Measurements from ENCODE around the gene LPIN3.

The LPIN3 gene

DNA sequence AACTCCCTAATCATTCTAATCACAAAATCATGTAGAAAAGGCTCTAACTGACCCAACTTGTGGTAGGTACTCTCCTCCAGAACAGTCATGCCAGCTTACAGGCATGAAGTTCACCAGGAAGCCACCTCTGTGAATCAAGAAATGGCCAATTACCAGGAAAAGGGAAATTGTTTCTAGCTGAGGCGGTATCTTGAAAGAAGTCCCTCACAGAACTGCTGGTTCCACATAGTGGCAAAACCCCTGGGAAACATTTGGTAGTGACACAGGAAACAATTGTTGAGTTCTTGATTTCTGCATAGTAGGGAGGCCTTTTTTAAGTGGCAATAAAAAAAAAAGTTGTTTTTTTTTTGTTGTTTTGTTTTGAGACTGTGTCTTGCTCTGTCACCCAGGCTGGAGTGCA is 19.6 kb upstream of the LPIN3 start:
- no peak for DNase-seq

DNA sequence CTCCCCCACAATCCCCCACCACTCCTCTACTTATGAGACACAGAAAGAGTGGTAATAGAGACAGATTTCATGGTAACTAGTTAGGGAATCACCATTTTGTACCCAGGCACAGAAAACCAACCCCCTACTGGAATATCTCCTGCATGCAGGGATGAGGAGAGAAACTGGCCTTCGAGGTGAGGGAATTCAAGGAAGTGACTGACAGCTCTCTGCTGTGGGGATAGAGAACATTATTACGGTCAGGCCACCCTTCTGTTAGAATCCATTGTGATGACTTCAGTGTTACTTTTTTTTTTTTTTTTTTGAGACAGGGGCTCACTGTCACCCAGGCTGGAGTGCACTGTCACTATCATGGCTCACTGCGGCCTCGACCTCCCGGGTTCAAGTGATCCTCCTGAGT is 13.4 kb upstream of the LPIN3 start:
- DNase-seq, result no peak

DNA sequence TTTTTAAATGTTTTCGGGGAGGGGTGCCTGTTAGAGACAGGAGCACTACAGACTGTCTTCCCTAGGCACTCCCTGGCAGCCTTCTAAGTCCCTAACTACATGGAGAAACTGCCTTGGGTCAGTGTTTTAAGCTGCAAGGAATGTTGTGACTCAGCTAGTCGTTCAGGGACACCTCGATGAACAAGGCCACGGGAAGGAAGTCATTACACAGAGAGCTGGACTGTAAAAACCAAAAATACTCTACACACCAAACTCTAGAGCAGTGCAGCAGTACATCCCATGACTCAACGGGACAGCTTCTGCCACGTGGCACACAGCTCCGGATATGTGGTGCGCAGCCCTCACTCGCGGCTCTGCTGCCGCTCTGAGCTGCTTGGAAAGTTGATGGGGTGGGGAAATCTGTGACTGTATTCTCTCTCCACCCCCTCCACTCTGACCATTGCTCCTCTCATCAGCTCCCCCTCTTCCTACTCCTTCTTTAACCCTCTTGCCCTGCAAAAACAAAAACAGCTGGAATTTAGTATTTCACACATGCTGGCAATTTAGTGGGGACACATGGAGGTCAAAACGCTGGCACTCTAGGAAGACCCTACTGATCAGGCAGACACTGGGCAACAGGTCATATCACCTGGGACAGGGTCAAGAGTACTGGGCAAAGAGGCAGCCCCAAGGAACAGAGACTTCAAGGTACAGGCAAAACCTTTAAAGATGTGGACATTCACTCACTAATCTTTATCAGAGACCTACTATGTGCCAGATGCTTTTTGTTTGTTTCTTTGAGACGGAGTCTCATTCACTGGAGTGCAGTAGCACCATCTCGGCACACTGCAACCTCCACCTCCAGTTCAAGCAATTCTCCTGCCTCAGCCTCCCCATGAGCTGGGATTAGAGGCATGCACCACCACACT is 10.9 kb upstream of the LPIN3 start:
- DNase-seq, result peak; percentile 7 to 42 (median 12)

DNA sequence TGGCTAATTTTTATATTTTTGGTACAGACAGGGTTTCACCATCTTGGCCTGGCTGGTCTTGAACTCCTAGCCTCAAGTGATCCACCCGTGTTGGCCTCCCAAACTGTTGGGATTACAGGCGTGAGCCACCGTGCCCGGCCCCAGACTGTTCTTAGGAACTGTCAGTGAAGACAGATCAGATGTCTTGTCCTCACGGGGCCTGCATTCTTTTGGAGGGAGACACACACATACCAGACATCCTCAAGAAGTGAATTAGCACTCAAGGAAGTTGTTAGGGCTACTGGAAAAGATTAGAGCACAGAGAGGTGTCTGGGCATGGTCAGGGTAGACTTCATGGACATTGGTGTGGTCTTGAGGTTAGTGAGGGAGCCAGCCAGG is 10.3 kb upstream of the LPIN3 start:
- DNase-seq, result no peak

DNA sequence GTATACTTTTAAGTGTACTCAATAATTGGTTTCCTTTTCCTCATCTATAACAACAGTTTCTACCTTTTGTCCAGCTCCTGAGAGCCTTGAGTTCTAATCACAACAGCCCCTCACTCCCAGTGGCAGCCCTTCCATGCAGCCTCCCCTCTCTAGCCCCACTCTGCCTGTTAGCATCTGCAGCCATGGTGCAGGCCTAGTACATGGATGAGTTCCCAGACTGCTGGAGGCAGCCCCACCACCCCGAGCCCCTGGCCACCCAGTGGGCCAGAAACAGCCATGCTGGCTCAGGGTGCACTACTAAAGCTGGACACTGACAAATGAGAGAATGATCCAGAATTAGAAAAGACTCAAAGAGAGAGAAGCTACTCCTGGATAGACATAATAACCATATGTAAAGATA is 9.7 kb upstream of the LPIN3 start:
- no peak for DNase-seq

DNA sequence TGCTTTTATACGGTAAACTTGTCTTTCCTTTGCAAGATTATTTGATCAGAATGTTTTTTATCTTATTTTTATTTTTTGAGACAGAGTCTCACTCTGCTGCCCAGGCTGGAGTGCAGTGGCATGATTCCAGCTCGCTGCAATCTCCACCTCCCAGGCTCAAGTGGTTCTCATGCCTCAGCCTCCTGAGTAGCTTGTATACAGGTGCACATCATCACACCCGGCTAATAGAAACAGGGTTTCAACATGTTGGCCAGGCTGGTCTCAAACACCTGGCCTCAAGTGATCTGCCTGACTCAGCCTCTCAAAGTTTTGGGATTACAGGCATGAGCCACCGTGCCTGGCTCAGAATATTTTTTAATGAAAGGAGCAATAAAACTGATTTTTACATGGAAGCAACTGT is 8.9 kb upstream of the LPIN3 start:
- no peak for DNase-seq

DNA sequence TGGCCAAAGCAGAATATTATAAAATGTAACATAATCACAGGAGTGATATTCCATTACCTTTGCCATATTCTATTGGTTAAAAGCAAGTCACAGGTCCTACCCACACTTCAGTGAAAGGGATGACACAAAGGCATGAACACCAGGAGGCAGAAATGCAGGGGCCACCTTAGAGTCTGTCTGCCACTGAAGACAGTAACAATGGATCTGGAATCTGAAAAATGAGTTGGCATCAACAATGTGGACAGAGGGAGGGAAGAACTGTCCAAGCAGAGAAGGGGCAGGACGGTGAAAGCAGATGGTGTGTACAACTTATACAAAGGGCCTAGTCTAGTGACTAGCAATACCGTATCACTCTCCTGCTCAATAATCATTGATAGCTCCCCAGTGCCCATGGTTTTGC is 6.6 kb upstream of the LPIN3 start:
- no peak for DNase-seq

DNA sequence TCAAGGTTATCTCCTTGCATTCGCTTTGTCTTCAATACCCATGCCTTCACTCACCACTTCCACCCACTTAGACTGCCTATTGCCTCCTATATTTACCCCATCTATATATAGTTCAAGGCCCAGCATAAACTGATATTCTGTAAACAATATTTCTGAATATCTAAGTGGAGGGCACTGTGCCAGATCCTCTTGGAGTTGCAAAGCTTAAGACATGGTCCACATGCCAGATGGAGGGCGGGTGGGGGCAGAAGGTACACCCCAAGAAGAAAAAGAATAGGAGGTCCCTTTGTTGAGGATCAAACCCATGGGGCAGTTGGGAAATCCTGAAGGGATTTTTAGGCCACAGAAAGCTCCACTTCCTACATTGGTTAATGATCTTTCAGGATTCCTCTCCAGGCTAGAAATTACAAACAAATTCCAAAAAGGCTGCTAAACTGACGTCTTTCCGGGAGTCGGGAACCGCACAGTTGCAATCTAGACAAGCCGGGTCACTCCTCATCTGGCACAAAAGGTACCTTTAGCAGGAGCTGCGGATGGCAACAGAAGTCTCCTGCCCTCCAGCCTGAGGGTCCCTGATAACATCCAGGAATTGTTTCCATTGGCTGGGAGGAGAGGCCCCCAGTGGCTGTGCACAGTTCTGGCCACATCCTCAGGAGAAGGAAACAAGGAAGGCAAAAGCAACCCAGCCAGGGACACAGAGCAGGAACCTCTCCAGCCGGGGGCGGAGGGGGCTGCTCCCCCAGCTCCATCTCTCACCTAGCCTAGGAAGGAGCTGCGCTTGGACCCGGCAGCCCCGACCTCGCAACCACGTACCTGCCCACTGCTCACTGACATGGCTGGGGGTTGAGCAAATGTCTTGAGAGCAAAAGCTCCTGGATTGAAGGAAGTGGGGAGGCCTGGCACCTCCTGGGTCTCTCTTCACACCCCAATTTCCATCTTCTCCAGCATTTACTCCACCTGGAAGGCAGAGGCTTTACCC is 5.9 kb upstream of the LPIN3 start:
- DNase-seq, result no peak

DNA sequence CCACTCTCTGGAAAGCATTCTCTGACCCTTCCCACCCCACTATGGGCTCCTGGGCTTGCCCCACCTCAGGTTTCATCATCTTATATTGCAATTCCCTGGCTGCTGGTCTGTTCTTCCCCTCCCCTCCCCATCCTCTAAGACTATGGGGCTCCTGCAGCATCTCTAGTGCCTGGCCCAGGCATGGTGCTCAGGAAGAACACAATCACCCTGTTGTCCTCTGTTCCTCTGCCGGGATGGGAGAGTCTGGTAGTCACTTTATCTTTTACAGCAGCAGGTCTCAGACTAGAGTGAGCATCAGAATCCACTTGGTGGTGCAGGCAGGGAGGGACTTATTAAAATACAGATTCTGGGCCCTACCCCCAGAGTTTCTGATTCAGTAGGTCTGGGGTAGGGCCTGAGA is 5.0 kb upstream of the LPIN3 start:
- no peak for DNase-seq

DNA sequence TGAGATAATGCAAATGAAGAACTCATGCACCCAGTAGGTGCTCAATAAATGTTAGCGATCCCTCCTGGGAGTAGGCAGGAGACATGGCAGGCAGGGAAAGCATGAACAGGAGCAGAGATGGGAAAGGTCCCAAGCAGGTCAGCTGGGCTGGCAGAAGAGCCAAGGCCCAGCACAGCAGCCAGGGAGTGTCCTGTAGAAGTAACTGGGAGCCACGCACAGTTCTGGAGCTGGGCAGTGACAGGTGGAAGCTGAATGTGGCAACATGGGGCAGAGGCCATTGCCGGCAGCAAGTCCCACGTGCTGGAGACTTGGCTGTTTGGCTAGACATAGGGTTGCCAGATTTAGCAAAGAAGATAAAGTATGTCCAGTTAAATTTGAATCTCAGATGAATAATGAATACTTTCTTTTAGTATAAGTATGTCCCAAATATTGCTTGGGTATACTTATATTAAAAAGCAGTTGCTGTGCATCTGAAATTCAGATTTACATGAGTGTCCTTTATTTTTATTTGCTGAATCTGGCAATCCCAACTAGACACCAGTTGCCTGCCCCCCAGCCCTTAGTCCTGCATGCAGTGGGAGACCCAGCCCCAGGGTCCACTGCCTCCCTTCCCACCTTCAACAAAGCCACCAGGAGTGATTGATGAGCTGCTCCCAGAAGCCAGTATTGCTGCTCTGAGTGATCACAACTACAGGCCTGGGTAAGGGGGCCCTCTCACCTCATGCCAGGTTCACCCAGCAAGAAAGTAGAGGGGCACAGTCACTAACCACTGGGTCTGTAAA is 3.7 kb upstream of the LPIN3 start:
- DNase-seq, result no peak

DNA sequence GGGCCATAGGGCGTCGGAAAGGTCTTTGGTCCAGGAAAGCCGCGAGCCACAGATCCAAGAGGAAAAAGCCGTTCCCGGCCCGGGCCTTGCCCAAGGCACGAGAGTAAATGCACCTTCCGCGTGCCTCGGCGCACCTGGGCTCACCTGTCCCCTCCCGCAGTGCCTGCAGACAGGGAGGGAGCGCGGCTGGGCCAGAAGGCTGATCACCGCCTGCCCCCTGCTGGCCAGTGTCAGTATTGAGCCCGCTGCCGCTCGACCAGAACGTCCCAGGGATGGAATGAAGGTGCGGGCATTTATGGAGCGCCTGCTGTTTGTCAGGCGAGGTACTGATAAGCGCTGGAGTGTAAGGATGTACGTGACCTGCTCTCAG is 679 bp upstream of the LPIN3 start:
- peak; percentile 57 to 88 (median 80) for DNase-seq

DNA sequence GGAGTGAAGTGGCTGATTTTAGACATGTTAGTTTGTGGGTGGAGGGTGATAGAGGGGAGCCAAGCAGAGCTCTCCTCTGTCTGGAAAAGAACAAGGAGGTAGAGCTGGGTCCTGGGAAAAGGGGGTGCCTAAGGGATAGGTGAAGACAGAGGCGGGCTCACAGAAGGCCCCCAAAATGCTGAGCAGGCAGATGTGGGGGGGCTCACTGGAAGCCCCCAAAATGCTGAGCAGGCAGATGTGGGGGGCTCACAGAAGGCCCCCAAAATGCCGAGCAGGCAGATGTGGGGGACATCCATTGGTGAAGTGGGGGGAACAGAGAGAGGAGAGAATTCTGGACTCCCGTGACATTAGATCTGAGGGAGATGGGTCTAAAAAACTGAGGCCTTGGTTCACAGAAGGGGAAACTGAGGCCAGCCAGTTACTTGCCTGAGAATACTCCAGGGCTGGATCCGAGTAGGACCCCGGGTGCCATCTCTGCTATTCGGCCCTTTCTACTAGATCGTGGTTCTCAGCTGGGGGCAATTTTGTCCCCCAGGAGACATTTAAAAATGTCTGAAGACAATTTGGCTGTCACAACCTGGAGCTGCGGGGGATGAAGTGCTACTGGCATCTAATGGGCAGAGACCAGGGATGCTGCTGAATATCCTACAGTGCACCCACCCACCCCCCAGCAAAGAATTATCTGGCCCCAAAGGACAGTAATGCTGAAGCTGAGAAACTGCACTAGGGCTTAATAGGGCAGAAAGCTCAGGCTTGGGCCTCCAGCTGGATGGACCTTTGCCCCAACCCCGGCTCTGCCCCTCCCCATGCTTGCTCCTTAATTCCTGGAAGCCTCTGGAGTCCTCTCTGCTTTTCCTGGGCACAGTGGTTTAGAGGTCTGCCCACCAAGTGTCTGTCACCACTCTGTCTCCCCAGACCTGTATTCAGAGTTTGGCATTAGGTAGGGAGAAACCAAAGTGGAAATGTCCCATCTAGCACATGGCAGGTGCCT is 2.1 kb downstream of the LPIN3 start:
- no peak for DNase-seq

DNA sequence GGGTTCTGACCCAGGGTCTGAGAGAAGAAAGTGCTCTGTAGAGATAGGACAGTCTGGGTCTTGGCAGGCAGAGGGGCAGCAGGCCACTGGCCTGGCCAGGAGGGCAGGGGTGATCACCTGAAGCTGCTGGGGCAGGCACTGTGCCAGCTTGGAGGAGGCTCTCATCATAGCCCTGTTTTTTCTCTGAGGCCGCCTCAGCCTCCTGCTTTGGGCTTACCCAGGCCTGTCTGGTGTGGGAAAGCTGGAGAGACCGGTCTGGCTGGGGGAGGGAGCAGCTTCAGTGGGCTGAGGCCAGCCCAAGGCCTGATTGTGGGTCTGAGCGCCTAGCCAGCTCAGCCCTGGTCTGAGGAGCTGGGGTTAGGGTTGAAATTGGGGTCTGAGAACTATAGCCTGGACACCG is 3.9 kb downstream of the LPIN3 start:
- no peak for DNase-seq

DNA sequence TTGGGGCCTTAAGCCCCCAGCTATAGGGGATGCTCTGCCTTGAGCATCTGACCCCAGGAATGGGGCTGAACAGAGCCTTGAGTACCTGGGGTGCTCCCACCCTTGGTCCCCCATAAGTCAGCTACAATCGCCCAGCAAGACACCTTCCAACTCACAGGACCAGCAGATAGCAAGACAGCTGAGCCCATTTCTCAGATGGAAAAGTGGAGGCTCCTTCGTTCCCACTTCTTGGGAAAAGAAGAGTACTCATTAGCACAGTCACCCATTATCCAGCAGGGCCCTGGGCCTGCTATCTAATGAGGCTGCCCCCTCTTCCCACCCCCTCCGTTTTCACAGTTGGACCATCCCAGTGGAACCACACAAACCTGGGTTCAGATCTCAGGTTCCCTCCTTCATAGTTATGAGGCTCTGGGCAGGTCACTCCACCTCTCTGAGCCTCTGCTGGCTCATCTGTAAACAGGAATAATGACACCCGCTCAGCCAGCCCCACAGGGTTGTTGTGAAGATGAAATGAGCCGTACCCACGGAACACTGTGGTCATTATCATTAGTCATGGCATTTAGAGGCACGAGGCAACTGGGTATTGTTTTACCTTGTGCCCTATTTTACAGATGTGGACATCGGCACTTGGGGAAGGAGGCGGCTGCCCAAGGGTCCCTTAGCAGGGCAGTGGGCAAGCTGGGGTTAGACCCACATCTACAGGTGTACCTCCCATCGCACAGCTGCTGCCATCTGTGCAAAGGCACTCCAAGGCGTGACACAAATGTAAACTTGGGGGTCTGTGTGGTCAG is 4.5 kb downstream of the LPIN3 start:
- no peak for DNase-seq

DNA sequence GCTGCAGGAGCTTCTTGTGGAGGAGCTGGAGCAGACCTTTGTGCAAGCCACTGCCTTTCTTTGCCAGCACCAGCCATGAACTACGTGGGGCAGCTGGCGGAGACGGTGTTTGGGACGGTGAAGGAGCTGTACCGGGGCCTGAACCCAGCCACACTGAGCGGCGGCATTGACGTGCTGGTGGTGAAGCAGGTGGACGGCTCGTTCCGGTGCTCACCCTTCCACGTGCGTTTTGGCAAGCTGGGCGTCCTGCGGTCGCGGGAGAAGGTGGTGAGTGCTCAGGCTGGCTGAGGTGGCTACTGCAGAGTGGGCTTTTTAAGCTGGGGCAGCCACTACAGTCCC is 5.1 kb downstream of the LPIN3 start:
- no peak for DNase-seq

DNA sequence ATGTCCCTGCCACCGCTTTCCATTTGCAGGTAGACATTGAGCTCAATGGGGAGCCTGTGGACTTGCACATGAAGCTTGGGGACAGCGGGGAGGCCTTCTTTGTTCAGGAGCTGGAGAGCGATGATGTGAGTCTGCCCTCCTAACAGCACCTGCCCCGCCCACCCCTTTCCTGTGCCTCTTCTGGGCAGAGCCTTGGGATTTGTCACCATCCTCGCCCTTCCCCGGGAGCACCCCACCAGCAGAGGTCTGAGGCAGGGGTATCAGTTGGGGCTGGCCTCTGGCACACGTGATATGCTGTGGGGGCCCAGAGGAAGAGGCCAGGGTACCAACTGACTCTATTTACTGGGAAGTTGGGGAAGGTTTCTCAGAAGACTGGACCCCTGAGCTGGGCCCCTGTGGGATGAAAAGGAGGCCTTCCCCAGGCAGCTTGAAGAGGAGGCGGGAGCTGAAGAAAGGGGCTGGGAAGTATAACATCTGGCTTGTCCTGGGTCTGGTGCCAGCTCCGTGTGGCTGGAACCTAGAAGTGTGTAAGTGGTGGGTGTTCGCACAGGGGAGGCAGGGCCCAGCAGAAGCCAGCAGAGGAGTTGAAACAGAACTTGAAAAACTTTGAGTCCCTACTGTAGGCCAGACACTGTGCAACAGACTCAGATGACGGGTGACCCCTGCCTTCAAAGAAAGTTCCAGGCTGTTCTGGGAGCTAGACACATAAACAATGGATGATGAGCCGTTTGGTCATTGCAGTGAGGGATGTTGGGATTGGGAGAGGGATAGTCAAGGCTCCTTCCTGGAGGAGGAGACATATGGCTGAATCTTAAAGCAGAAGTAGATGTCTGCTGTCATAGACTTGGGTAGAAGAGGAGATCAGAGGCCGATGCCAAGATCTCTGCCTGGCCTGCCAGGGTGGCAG is 7.2 kb downstream of the LPIN3 start:
- DNase-seq, result no peak

DNA sequence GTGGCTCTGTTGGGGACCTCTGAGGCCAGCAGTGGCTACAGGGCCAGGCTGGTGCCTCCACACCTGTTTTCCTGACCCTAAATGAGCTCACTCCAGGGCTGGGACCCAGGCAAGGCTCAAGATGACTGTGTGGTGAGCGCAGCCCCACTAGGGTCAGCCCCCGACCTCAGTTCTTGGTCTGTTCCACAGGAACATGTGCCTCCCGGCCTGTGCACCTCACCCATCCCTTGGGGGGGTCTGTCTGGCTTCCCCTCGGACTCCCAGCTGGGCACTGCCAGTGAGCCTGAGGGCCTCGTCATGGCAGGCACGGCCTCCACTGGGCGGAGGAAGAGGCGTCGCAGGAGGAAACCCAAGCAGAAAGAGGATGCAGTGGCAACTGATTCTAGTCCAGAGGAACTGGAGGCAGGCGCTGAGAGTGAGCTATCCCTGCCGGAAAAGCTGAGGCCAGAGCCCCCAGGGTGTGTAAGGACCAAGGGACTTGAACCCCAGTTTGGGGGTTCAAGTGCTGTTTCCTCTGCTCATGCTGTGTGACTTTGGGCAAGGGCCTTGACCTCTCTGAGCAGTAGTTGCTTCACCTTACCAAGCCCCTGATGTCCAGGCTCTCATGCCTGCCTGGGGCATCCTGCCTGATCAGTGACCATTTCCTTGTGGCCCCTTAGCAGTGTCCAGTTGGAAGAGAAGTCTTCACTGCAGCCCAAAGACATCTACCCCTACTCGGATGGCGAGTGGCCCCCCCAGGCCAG is 8.0 kb downstream of the LPIN3 start:
- no peak for DNase-seq

DNA sequence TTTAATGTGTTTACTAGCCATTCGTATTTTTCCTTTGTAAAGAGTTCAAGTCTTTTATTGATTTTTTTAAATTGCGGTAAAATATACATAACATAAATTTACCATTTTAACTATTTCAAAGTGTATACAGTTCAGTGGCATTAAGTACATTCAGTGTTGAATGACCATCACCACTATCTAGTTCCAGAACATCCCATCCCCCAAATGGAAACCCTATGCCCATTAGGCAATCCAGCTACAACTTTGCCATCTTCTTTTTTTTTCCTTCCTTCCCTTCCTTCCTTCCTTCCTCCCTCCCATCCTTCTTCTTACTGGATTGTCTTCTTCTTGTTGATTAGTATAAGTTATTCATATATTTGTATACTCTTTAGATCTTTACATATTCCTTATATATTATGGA is 8.6 kb downstream of the LPIN3 start:
- no peak for DNase-seq

DNA sequence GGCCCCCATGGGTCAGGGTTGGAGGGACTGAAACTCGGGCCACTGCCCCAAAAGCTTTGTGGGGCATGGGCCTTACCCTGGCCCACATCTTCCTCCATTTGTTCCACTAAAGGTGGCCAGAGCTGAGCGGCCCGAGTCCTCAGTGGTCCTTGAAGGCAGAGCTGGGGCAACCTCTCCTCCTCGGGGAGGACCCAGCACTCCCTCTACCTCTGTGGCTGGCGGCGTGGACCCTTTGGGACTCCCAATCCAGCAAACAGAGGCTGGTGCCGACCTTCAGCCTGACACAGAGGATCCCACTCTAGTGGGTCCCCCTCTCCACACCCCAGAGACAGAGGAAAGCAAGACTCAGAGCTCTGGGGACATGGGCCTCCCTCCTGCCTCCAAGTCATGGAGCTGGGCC is 9.3 kb downstream of the LPIN3 start:
- DNase-seq, result no peak

Data from stimulated activated naive CD4-positive, alpha-beta T cell (primary cell).